ENCODE results near the gene ALPI. TPM values are rescaled to one million over a fixed set of nuclear protein-coding genes. Genes with fewer than 3 reads are reported as not detected.

Gene ALPI
- total and polyA plus RNA-seq, 10 of the 15 experiments (the other 5 are each of a cell fraction or from before 2014, with no cell fraction given) = not detected

- Histone ChIP-seq H2AFZ (ENCODE audit: control insufficient read depth, low read depth, low read length) (no peak overlapping the region), H3K9ac (ENCODE audit: control insufficient read depth, insufficient read depth, low read length) (no peak overlapping the region), H3K4me2 (ENCODE audit: control insufficient read depth, insufficient read depth) (no peak overlapping the region), H3K9me3 (replicated peaks; ENCODE audit: control insufficient read depth, insufficient read depth, low read length) (no peaks in the 10 kb centered on the region), H3K27ac (ENCODE audit: control insufficient read depth, insufficient read depth) (no peak overlapping the region), H3K4me1 (ENCODE audit: control insufficient read depth, insufficient read depth, low read length) (no peaks in the 10 kb centered on the region), H3K4me3 (no peak overlapping the region), H3K79me2 (ENCODE audit: control insufficient read depth, insufficient read depth, low read length) (no peaks in the 10 kb centered on the region), H4K20me1 (ENCODE audit: control insufficient read depth, insufficient read depth) (no peaks in the 10 kb centered on the region), H3K27me3 (replicated peaks in 1 of 2; ENCODE audit: control insufficient read depth in 2 of 2, insufficient read depth in 2 of 2, low read length in 1 of 2) (no peaks in the 10 kb centered on the region; a peak in 1 of 4 replicates), H3K36me3 (ENCODE audit: control insufficient read depth in 2 of 2, insufficient read depth in 2 of 2, low read length in 1 of 2) (no peaks in the 10 kb centered on the region)
- WGBS (ENCODE audit: insufficient coverage, insufficient replicate concordance, low lambda C conversion rate, missing lambda C conversion rate) = 54% methylated on average over 18 of the region's 18 CpGs
- SMC1A ChIA-PET (ENCODE audit: uncharacterized antibody, unreplicated experiment) = interaction anchor here (0.9 kb wide), 1 partner anchor 47 kb away, joined by 3 read pairs; no protein-coding TSS in a partner anchor
- no peak for FAIRE-seq
- BruUV-seq (replicated peaks) = no TSS peak
- in situ Hi-C loops (cut with MboI) (no loop called here), intact Hi-C loops (cut with micrococcal nuclease; ENCODE audit: unreplicated experiment) (no loop called here)
- TF ChIP-seq MXI1 (IDR thresholded peaks at IDR 0.05; ENCODE audit: low read depth, low read length) = no peak
- no peak for TF ChIP-seq SREBF1 (IDR thresholded peaks at IDR 0.05; ENCODE audit: low read length)
- TF ChIP-seq E2F8 (IDR thresholded peaks at IDR 0.05; ENCODE audit: low read depth, partially characterized antibody) = no peak
- TF ChIP-seq ZNF622 (IDR thresholded peaks at IDR 0.05) = no peak
- TF ChIP-seq ZBED1 (IDR thresholded peaks at IDR 0.05; ENCODE audit: borderline replicate concordance) = no peak
- no peak for TF ChIP-seq POU2F2 (IDR thresholded peaks at IDR 0.05; ENCODE audit: borderline replicate concordance, low read depth, low read length)
- TF ChIP-seq POLR2A (IDR thresholded peaks at IDR 0.05; ENCODE audit: low read depth, low read length) = no peak
- TF ChIP-seq CBX5 (IDR thresholded peaks at IDR 0.05; ENCODE audit: low read depth) = no peak
- no peak for TF ChIP-seq EP300 (IDR thresholded peaks at IDR 0.05; ENCODE audit: borderline replicate concordance in 1 of 2, control insufficient read depth in 1 of 2, low read depth in 2 of 2, low read length in 2 of 2)
- no peak for TF ChIP-seq RB1 (IDR thresholded peaks at IDR 0.05; ENCODE audit: borderline replicate concordance)
- no peak for TF ChIP-seq CTCF (IDR thresholded peaks at IDR 0.05 in 2 of 3, conservative IDR thresholded peaks at IDR 0.05 in 1 of 3; ENCODE audit: control insufficient read depth in 2 of 3, extremely low read depth in 1 of 3, insufficient read depth in 1 of 3, low read depth in 3 of 3, low read length in 3 of 3)
- TF ChIP-seq HDAC6 (IDR thresholded peaks at IDR 0.05; ENCODE audit: unreplicated experiment) = no peak
- RAD21 ChIA-PET (ENCODE audit: unreplicated experiment) = interaction anchor here (0.6 kb wide), 1 partner anchor 61 kb away, joined by 4 read pairs; no protein-coding TSS in a partner anchor
- POLR2A ChIA-PET = no interaction called here
- CTCF ChIA-PET = interaction anchor here (1.3 to 1.6 kb wide), 2 partner anchors 16 to 34 kb away, joined by 3 read pairs; no protein-coding TSS in a partner anchor
- no peak for ATAC-seq
- no peak for DNase-seq (ENCODE audit: low read depth, low spot score)
Measured at GRCh38 chr2:232463701-232464543, 8.0 kb downstream of the ALPI start.
